MCF 10A (cell line): Measurements from ENCODE around the gene ERP44. TPM values are rescaled to one million over a fixed set of nuclear protein-coding genes. Genes with fewer than 3 reads are reported as not detected.

Source experiments
- BruUV-seq: library from RNA; stranded (reverse); fragments of 400-500 nt; replicated peaks from 2 replicates; lab custom pipeline; 2021; lab: Mats Ljungman, UMichigan
- CTCF ChIA-PET: fragments of 300-600 bp; sonication (Branson Sonifier 250); formaldehyde crosslinking; extraction: SDS; loops from one replicate; lab custom pipeline; 2021; ENCODE audit warnings: antibody characterized with exemption, inconsistent platforms; lab: Yijun Ruan, JAX
- POLR2A ChIA-PET: fragments of 300-600, 350-650 bp; sonication (Branson Sonifier 250); formaldehyde crosslinking; extraction: SDS; loops from one replicate; lab custom pipeline; 2020; ENCODE audit warnings: antibody characterized with exemption, inconsistent platforms; lab: Yijun Ruan, JAX
- DNase-seq: peaks from one replicate; pipeline ENCODE4 v3.0.0-alpha.2; 2018; ENCODE audit not compliant: unreplicated experiment
- H3K27ac Mint-ChIP-seq: one replicate; pipeline ENCODE4 v1.8.0; 2022; ENCODE audit warnings: mild to moderate bottlenecking, low read depth, mixed read lengths; ENCODE audit not compliant: unreplicated experiment
- H3K27me3 Mint-ChIP-seq: one replicate; pipeline ENCODE4 v1.8.0; 2022; ENCODE audit warnings: mixed read lengths; ENCODE audit not compliant: insufficient read depth, unreplicated experiment
- H3K36me3 Mint-ChIP-seq: one replicate; pipeline ENCODE4 v1.8.0; 2022; ENCODE audit warnings: mild to moderate bottlenecking, moderate library complexity, mixed read lengths; ENCODE audit not compliant: insufficient read depth, unreplicated experiment
- H3K4me1 Mint-ChIP-seq: one replicate; pipeline ENCODE4 v1.8.0; 2022; ENCODE audit warnings: mixed read lengths; ENCODE audit not compliant: insufficient read depth, unreplicated experiment
- H3K4me3 Mint-ChIP-seq: one replicate; pipeline ENCODE4 v1.8.0; 2022; ENCODE audit warnings: mild to moderate bottlenecking, moderate library complexity, mixed read lengths; ENCODE audit not compliant: unreplicated experiment
- H3K9me3 Mint-ChIP-seq: one replicate; pipeline ENCODE4 v1.8.0; 2022; ENCODE audit warnings: mixed read lengths; ENCODE audit not compliant: unreplicated experiment
- CTCF ChIP-seq: fragments of 200-600 bp; IDR thresholded peaks from one replicate; pipeline ENCODE4 v1.8.0; 2022; ENCODE audit warnings: antibody characterized with exemption, mild to moderate bottlenecking; ENCODE audit not compliant: unreplicated experiment
- intact Hi-C: fragments of 100-400 bp; cut with micrococcal nuclease; formaldehyde crosslinking; loops from 2 replicates; pipeline ENCODE4 v1.14.1; 2022
- total RNA-seq: library from RNA; stranded (reverse); gene quantifications from 2 replicates; pipeline ENCODE4 v1.2.3, GENCODE V29; 2022

The ERP44 gene
- total RNA-seq, 1 experiment from 2014 or later = 26.3 TPM

- Mint-ChIP-seq H3K4me1 (peaks cover 12% of the 10 kb centered on the region), H3K36me3 (peaks cover 41% of the 10 kb centered on the region), H3K27me3 (no peaks in the 10 kb centered on the region), H3K4me3 (no peak overlapping the region), H3K27ac (no peak overlapping the region), H3K9me3 (no peaks in the 10 kb centered on the region)
- no peak for DNase-seq
- BruUV-seq = no TSS peak
- CTCF ChIA-PET = interaction anchor here (0.5 kb wide), 1 partner anchor 1171 kb away, joined by 3 read pairs; no protein-coding TSS in a partner anchor
- POLR2A ChIA-PET = interaction anchor here (0.7 kb wide), 1 partner anchor 1355 kb away, joined by 3 read pairs; no protein-coding TSS in a partner anchor
- intact Hi-C loops = loop anchor here (10.0 kb wide), 1 partner anchor 140 kb away; the partner anchor contains the start of gene NR4A3
- TF ChIP-seq CTCF = no peak
Observed at GRCh38 chr9:99964336-99964735, 134.5 kb downstream of the ERP44 start.

- H3K4me3 Mint-ChIP-seq = no peak overlapping the region
- ChIA-PET CTCF (no interaction called here), POLR2A (no interaction called here)
- no peaks in the 10 kb centered on the region for H3K27me3 Mint-ChIP-seq
- DNase-seq = no peak
- peaks cover 44% of the 10 kb centered on the region for H3K36me3 Mint-ChIP-seq
- peaks cover 12% of the 10 kb centered on the region for H3K4me1 Mint-ChIP-seq
- intact Hi-C loops = loop anchor here (10.0 kb wide), 1 partner anchor 138 kb away; the partner anchor contains the start of gene NR4A3
- H3K27ac Mint-ChIP-seq = no peak overlapping the region
- TF ChIP-seq CTCF = no peak
- H3K9me3 Mint-ChIP-seq = no peaks in the 10 kb centered on the region
- BruUV-seq = no TSS peak
Observed at GRCh38 chr9:99962680-99963261, 136.0 kb downstream of the ERP44 start.

DNA sequence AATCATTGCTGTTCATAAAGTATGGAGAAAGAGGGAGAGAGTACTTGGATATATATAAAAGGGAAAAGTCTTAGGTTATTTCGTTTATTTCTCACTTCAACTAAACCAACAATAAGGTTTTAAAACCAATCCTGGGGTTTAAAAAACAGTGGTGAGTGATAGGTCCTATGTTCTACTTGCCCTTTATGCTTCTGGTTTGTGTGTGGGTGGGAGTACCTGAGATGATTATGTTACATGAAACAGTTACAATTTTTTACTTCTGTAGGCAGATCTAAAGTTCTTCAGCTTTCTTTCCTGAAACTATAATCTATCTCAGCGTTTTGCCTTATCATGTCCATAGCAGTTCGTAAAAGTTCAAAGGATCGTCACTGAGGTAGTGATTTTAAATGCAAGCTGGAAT, 143.2 kb downstream of the ERP44 start:
- BruUV-seq = no TSS peak
- no peak overlapping the region for H3K27ac Mint-ChIP-seq
- POLR2A ChIA-PET = no interaction called here
- no peaks in the 10 kb centered on the region for H3K9me3 Mint-ChIP-seq
- H3K36me3 Mint-ChIP-seq = peaks cover 32% of the 10 kb centered on the region
- intact Hi-C loops = no loop called here
- TF ChIP-seq CTCF = no peak
- no peak for DNase-seq
- no peak overlapping the region for H3K4me3 Mint-ChIP-seq
- H3K27me3 Mint-ChIP-seq = no peaks in the 10 kb centered on the region
- CTCF ChIA-PET = no interaction called here
- H3K4me1 Mint-ChIP-seq = no peaks in the 10 kb centered on the region

- Mint-ChIP-seq H3K4me3 (no peak overlapping the region), H3K36me3 (peaks cover 27% of the 10 kb centered on the region), H3K9me3 (no peaks in the 10 kb centered on the region), H3K4me1 (no peaks in the 10 kb centered on the region), H3K27me3 (no peaks in the 10 kb centered on the region), H3K27ac (no peak overlapping the region)
- POLR2A ChIA-PET = no interaction called here
- TF ChIP-seq CTCF = no peak
- no TSS peak for BruUV-seq
- CTCF ChIA-PET = no interaction called here
- DNase-seq = no peak
- intact Hi-C loops = no loop called here
Observed at GRCh38 chr9:99954819-99955218, 144.0 kb downstream of the ERP44 start.
